Upper lobe of left lung (tissue), 6 donors: ENCODE measurements around the gene OR9Q2. TPM values are rescaled to one million over a fixed set of nuclear protein-coding genes. Genes with fewer than 3 reads are reported as not detected.
"Not testable (repeated sequence)": the region's sequence is repeated elsewhere in the genome, so short reads cannot be mapped to it uniquely, and the experiment has no call there.

Experiments used
- ATAC-seq, 2 donors: fragments of 200-7000 bp; cut with Tn5 transposase; one replicate each; pipeline ENCODE4 v1.9.1; 2022; ENCODE audit warnings: mild to moderate bottlenecking in 2 of 2, moderate library complexity in 2 of 2; ENCODE audit not compliant: low FRiP score in 2 of 2
- DNase-seq, 2 donors: peaks; one replicate each; pipeline ENCODE4 v3.0.0-alpha.2; 2019 to 2020
- H3K27ac ChIP-seq, 4 donors: fragments of 200-600 bp; sonication (generic); one replicate each; pipeline ENCODE4 v1.5.1; 2016 to 2019
- H3K27me3 ChIP-seq, 4 donors: fragments of 200-600 bp; sonication (generic); one replicate each; pipeline ENCODE4 v1.5.1; 2017 to 2019
- H3K36me3 ChIP-seq, 4 donors: fragments of 200-600 bp; sonication (generic); one replicate each; pipeline ENCODE4 v1.5.1; 2016 to 2019
- H3K4me1 ChIP-seq, 4 donors: fragments of 200-600 bp; sonication (generic); one replicate each; pipeline ENCODE4 v1.5.1; 2018 to 2019
- H3K4me3 ChIP-seq, 4 donors: fragments of 200-600 bp; sonication (generic); one replicate each; pipeline ENCODE4 v1.5.1; 2017 to 2019; ENCODE audit warnings: mild to moderate bottlenecking in 2 of 4, moderate library complexity in 1 of 4
- H3K9me3 ChIP-seq, 4 donors: fragments of 200-600 bp; sonication (generic); one replicate each; pipeline ENCODE4 v1.5.1; 2018 to 2019
- EP300 ChIP-seq, 4 donors: sonication (generic); formaldehyde crosslinking; IDR thresholded peaks; one replicate each; pipeline ENCODE4 v1.5.1; 2017; ENCODE audit warnings: antibody characterized with exemption in 4 of 4, control low read depth in 2 of 4
- POLR2A ChIP-seq, 4 donors: fragments of 450-650 bp; IDR thresholded peaks; one replicate each; pipeline ENCODE4 v1.5.1; 2016 to 2017; ENCODE audit warnings: antibody characterized with exemption in 4 of 4, mild to moderate bottlenecking in 2 of 4
- POLR2AphosphoS5 ChIP-seq, 2 donors: sonication (generic); formaldehyde crosslinking; IDR thresholded peaks; one replicate each; pipeline ENCODE4 v1.5.1; 2017; ENCODE audit warnings: antibody characterized with exemption in 2 of 2
- WGBS, 2 donors: methylation state at CpG; one replicate each; pipeline ENCODE4 v1.1.5; 2017 to 2018; 5-methylcytosine and 5-hydroxymethylcytosine counted together
- total RNA-seq, 6 donors: library from RNA; depleted of rRNA in 4 of 6; stranded (reverse); fragments of >200 nt in 4 of 6; gene quantifications; one replicate each; pipeline versions ENCODE4 v1.1.0 to v1.2.1, GENCODE V29; 2016 to 2021
- TF ChIP-seq, protein P1 (sequence below), 6 experiments: fragments of 450-650 bp in 4 of 6; fragments of 200-600 bp in 2 of 6; sonication (generic) in 2 of 6; IDR thresholded peaks; one replicate each; pipeline ENCODE4 v1.5.1; 2016 to 2019; ENCODE audit warnings: antibody characterized with exemption in 6 of 6
- donor health status: DM: no; HTN: no; CAD: no; lungs with moderate emphysema.
- donor health status: DM: no; HTN: yes; CAD: no; lungs with severe emphysema.

The OR9Q2 gene
- total RNA-seq, 6 donors from 2014 or later = not detected

DNA sequence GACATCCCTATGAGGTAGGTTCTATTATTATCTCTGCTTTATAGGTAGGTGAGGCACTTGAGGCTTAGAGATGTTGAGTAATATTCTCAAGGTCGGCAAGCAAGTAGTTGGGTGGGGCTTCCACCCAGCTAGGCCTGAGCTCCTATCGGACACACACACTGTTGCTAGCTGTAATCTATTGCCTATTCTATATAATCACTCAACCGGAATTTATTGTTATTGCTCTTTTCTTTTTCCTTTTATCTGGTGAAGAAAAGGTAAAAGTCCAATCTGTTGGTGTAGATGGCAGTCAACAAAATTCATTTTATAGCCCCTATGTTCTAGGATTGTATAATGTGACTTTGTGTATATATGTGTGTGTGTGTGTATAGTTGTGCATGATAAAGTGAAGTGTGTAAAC, 3.4 kb downstream of the OR9Q2 start:
- no peak for TF ChIP-seq POLR2AphosphoS5 (IDR thresholded peaks at IDR 0.05)
- TF ChIP-seq, protein P1, sequence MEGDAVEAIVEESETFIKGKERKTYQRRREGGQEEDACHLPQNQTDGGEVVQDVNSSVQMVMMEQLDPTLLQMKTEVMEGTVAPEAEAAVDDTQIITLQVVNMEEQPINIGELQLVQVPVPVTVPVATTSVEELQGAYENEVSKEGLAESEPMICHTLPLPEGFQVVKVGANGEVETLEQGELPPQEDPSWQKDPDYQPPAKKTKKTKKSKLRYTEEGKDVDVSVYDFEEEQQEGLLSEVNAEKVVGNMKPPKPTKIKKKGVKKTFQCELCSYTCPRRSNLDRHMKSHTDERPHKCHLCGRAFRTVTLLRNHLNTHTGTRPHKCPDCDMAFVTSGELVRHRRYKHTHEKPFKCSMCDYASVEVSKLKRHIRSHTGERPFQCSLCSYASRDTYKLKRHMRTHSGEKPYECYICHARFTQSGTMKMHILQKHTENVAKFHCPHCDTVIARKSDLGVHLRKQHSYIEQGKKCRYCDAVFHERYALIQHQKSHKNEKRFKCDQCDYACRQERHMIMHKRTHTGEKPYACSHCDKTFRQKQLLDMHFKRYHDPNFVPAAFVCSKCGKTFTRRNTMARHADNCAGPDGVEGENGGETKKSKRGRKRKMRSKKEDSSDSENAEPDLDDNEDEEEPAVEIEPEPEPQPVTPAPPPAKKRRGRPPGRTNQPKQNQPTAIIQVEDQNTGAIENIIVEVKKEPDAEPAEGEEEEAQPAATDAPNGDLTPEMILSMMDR (IDR thresholded peaks at IDR 0.05) = no peak
- no peak for TF ChIP-seq POLR2A (IDR thresholded peaks at IDR 0.05)
- no peak for TF ChIP-seq EP300 (IDR thresholded peaks at IDR 0.05)
- DNase-seq = no peak
- no peak for ATAC-seq
- Histone ChIP-seq H3K36me3 (no peaks in the 10 kb centered on the region), H3K4me3 (no peak overlapping the region), H3K27ac (no peak overlapping the region), H3K27me3 (no peaks in the 10 kb centered on the region), H3K4me1 (no peaks in the 10 kb centered on the region), H3K9me3 (peaks cover 0 to under 1% (median 0%) of the 10 kb centered on the region in 4 donors)
- WGBS, 2 donors = 77 to 78% methylated on average over 3 of the region's 3 CpGs

- ATAC-seq (no peak), DNase-seq (no peak)
- no peaks in the 10 kb centered on the region for H3K4me1 ChIP-seq
- H3K4me3 ChIP-seq = no peak overlapping the region
- no peak for TF ChIP-seq EP300 (IDR thresholded peaks at IDR 0.05)
- TF ChIP-seq POLR2A (IDR thresholded peaks at IDR 0.05) = no peak
- TF ChIP-seq POLR2AphosphoS5 (IDR thresholded peaks at IDR 0.05) = no peak
- peaks cover 0 to 8% (median 0%) of the 10 kb centered on the region in 4 donors for H3K9me3 ChIP-seq
- no peaks in the 10 kb centered on the region for H3K36me3 ChIP-seq
- H3K27ac ChIP-seq = no peak overlapping the region
- H3K27me3 ChIP-seq = no peaks in the 10 kb centered on the region
These were observed 4.5 kb downstream of the OR9Q2 start for GRCh38 chr11:58193391-58193790.

DNA sequence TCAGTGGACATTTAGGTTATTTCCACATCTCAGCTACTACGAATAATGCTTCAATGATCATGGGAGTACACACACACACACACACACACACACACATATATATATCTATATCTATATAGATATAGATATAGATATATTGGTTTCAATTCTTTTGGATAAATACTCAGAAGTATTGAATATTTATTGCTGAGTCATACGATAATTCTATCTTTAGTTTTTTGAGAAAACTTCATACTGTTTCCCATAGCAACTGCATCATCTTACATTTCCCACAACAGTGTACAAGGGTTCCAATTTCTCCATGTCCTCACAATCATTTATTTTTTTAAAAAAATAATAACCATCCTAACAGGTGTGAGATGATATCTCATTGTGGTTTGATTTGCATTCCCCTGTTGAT, 7.1 kb downstream of the OR9Q2 start:
- Histone ChIP-seq H3K36me3 (no peaks in the 10 kb centered on the region), H3K4me1 (no peaks in the 10 kb centered on the region), H3K27ac (no peak overlapping the region), H3K9me3 (peaks cover 0 to 8% (median 0%) of the 10 kb centered on the region in 4 donors), H3K4me3 (no peak overlapping the region), H3K27me3 (no peaks in the 10 kb centered on the region)
- 89 to 93% methylated on average over 2 of the region's 2 CpGs for WGBS, 2 donors
- DNase-seq (no peak), ATAC-seq (no peak)
- no peak for TF ChIP-seq POLR2AphosphoS5 (IDR thresholded peaks at IDR 0.05)
- no peak for TF ChIP-seq POLR2A (IDR thresholded peaks at IDR 0.05)
- TF ChIP-seq, protein P1 (IDR thresholded peaks at IDR 0.05) = no peak
- no peak for TF ChIP-seq EP300 (IDR thresholded peaks at IDR 0.05)

GRCh38 chr11:58199271-58199670, 10.4 kb downstream of the OR9Q2 start:
- WGBS, 2 donors = 43 to 47% methylated on average over 1 of the region's 1 CpG
- Histone ChIP-seq H3K36me3 (no peaks in the 10 kb centered on the region), H3K9me3 (peaks cover 0 to 8% (median 0%) of the 10 kb centered on the region in 4 donors), H3K4me3 (no peak overlapping the region), H3K27ac (no peak overlapping the region), H3K4me1 (no peaks in the 10 kb centered on the region), H3K27me3 (no peaks in the 10 kb centered on the region)
- no peak for DNase-seq
- TF ChIP-seq POLR2A (IDR thresholded peaks at IDR 0.05) (no peak), EP300 (IDR thresholded peaks at IDR 0.05) (no peak), POLR2AphosphoS5 (IDR thresholded peaks at IDR 0.05) (no peak)
- TF ChIP-seq, protein P1 (IDR thresholded peaks at IDR 0.05) = no peak
- ATAC-seq = no peak

DNA sequence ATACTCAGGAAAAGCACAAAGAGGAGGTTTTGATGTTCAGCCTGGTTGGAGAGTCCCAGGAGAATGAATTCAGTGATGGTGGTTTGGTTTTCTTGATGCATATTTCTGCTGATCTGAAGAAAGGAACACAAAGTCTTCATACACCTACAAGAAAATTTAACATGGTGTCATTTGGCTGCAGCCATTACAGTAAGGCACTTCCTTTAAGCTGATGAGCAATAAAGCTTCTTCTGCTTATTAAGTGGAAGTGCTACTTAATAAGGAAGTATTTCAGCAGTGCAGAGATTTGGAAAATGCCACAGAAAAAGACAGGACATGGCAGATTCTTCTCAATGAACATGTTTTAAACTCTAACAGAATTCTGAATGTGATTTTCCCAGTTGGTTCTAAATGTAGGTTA, 15.2 kb downstream of the OR9Q2 start, which contains the start of gene OR1S2:
TSS of gene OR1S2 (minus strand) at position 101 of the 400 bp plus-strand sequence. CDS start at position 101, 0 bp downstream.
- TF ChIP-seq EP300 (IDR thresholded peaks at IDR 0.05) (no peak), POLR2A (IDR thresholded peaks at IDR 0.05) (no peak), POLR2AphosphoS5 (IDR thresholded peaks at IDR 0.05) (no peak)
- TF ChIP-seq, protein P1 (IDR thresholded peaks at IDR 0.05) = no peak
- DNase-seq (no peak), ATAC-seq (no peak)
- no peaks in the 10 kb centered on the region for H3K27me3 ChIP-seq
- no peak within 1 kb of the TSS for H3K27ac ChIP-seq
- H3K4me1 ChIP-seq = no peaks in the 10 kb centered on the region
- no peaks in the 10 kb centered on the region for H3K9me3 ChIP-seq
- no peak within 1 kb of the TSS for H3K4me3 ChIP-seq
- H3K36me3 ChIP-seq = no peaks in the 10 kb centered on the region

GRCh38 chr11:58212420-58212819, 23.6 kb downstream of the OR9Q2 start, which contains the start of gene OR1S1:
TSS of gene OR1S1 (plus strand) at chr11:58212720.
- H3K9me3 ChIP-seq, H3K36me3 ChIP-seq, H3K4me1 ChIP-seq, H3K27me3 ChIP-seq, H3K4me3 ChIP-seq, DNase-seq, H3K27ac ChIP-seq, ATAC-seq: not testable (repeated sequence)
- WGBS, 2 donors = 70 to 80% methylated on average over 2 of the region's 2 CpGs
